Stomach (tissue), 9 donors: ENCODE results near the gene GABRA5. TPM values are rescaled to one million over a fixed set of nuclear protein-coding genes. Genes with fewer than 3 reads are reported as not detected.

ENCODE experiments used
- DNase-seq, 2 donors: peaks; one replicate each; pipeline versions ENCODE4 v3.0.0 to v3.0.0-alpha.2; 2013 to 2019
- H3K27ac ChIP-seq, 5 donors: fragments of 200-600 bp in 4 of 5; sonication (generic) in 4 of 5; one replicate each; pipeline ENCODE4 v1.5.1; 2013 to 2019; ENCODE audit warnings: mild to moderate bottlenecking in 1 of 5, moderate library complexity in 1 of 5
- H3K27me3 ChIP-seq, 3 donors: fragments of 200-600 bp; sonication (generic); one replicate each; pipeline ENCODE4 v1.5.1; 2017 to 2019; ENCODE audit warnings: mixed run types in 1 of 3
- H3K36me3 ChIP-seq, 4 donors: fragments of 200-600 bp; sonication (generic); 1 replicate in 3 of 4; 2 replicates in 1 of 4; pipeline ENCODE4 v1.5.1; 2016 to 2019
- H3K4me1 ChIP-seq, 4 donors: fragments of 200-600 bp; sonication (generic); one replicate each; pipeline ENCODE4 v1.5.1; 2016 to 2019
- H3K4me3 ChIP-seq, 4 donors: fragments of 200-600 bp; sonication (generic) in 3 of 4; one replicate each; pipeline ENCODE4 v1.5.1; 2016 to 2019; ENCODE audit warnings: mild to moderate bottlenecking in 1 of 4
- H3K9me3 ChIP-seq, 4 donors: fragments of 200-600 bp; sonication (generic); one replicate each; pipeline ENCODE4 v1.5.1; 2016 to 2019
- EP300 ChIP-seq: sonication (generic); formaldehyde crosslinking; IDR thresholded peaks from one replicate; pipeline ENCODE4 v1.6.1; 2017; ENCODE audit warnings: antibody characterized with exemption
- POLR2A ChIP-seq, 4 donors: fragments of 450-650 bp; IDR thresholded peaks; one replicate each; pipeline ENCODE4 v1.6.1; 2016; ENCODE audit warnings: antibody characterized with exemption in 4 of 4, control low read depth in 2 of 4, mild to moderate bottlenecking in 1 of 4, moderate library complexity in 1 of 4
- POLR2AphosphoS5 ChIP-seq, 3 donors: sonication (generic); formaldehyde crosslinking; IDR thresholded peaks; one replicate each; pipeline ENCODE4 v1.6.1; 2016; ENCODE audit warnings: antibody characterized with exemption in 3 of 3
- WGBS, 5 donors: extraction: QIAGEN DNeasy Blood & Tissue Kit in 3 of 5; methylation state at CpG; one replicate each; pipeline versions ENCODE4 v1.1.5 to v1.1.7; 2013 to 2018; 5-methylcytosine and 5-hydroxymethylcytosine counted together
- intact Hi-C: fragments of 100-400 bp; cut with DNase I; formaldehyde crosslinking; loops from one replicate; pipeline ENCODE4 v1.15.1; 2023; ENCODE audit warnings: low total_unique reads
- polyA plus RNA-seq, 3 donors: library from polyadenylated mRNA; stranded (reverse); fragments of 200-250 nt; gene quantifications; one replicate each; pipeline ENCODE4 v1.2.3, GENCODE V29; 2013
- total RNA-seq, 5 donors: library from RNA; depleted of rRNA; stranded (reverse); fragments of >200 nt; gene quantifications; one replicate each; pipeline versions ENCODE4 v1.1.0 to v1.2.3, GENCODE V29; 2014 to 2016
- TF ChIP-seq, protein P1 (sequence below), 7 experiments: fragments of 450-650 bp in 4 of 7; fragments of 200-600 bp in 3 of 7; sonication (generic) in 3 of 7; IDR thresholded peaks; one replicate each; pipeline ENCODE4 v1.5.1; 2016 to 2019; ENCODE audit warnings: antibody characterized with exemption in 7 of 7, control low read depth in 2 of 7, mild to moderate bottlenecking in 1 of 7
- donor health status: healthy with polysubstance abuse.
- donor health status: Bipolar disorder and iron deficiency.
- donor health status: healthy.

The GABRA5 gene
- total and polyA plus RNA-seq, 8 donors = 0.75 to 2.2 TPM; not detected in 6

DNA sequence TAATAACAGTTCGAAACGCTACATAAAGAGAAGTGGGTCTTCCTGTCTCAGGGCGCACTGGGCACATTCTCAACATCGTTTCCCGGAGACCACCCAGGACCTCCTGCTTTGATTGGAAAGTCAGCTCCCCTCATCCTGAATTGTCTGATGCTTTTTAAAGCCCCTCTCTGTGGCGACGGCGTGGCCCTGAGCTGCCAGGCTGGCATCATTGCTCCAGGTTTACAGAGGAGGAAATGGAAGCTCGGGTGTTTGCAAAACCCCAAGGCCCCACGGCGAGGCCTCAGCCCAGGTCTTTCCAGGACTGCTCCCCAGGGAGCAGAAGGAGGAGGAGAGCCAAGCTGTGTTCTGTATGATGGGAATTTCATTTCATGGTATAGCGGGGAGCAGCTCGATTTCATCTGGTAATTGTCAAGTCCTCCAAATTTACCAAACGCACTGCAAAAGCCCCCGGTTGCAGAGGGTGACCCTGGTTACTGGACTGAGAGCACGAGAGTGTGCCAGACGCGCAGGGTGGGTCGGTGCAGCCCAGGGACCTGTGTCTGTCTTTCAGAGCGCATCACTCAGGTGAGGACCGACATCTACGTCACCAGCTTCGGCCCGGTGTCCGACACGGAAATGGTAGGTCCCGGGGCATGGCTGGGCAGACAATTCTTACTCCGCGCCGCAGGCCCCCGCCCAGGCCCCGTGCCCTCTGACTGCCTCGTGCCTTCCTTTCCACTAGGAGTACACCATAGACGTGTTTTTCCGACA, 15.9 kb downstream of the GABRA5 start:
- WGBS, 5 donors = 85 to 92% (median 90%) methylated on average over 31 to 35 of the region's 35 CpGs
- TF ChIP-seq POLR2A (IDR thresholded peaks at IDR 0.05) (no peak), POLR2AphosphoS5 (IDR thresholded peaks at IDR 0.05) (no peak), EP300 (no peak)
- TF ChIP-seq, protein P1, sequence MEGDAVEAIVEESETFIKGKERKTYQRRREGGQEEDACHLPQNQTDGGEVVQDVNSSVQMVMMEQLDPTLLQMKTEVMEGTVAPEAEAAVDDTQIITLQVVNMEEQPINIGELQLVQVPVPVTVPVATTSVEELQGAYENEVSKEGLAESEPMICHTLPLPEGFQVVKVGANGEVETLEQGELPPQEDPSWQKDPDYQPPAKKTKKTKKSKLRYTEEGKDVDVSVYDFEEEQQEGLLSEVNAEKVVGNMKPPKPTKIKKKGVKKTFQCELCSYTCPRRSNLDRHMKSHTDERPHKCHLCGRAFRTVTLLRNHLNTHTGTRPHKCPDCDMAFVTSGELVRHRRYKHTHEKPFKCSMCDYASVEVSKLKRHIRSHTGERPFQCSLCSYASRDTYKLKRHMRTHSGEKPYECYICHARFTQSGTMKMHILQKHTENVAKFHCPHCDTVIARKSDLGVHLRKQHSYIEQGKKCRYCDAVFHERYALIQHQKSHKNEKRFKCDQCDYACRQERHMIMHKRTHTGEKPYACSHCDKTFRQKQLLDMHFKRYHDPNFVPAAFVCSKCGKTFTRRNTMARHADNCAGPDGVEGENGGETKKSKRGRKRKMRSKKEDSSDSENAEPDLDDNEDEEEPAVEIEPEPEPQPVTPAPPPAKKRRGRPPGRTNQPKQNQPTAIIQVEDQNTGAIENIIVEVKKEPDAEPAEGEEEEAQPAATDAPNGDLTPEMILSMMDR (IDR thresholded peaks at IDR 0.05) = no peak
- Histone ChIP-seq H3K27ac (no peak overlapping the region), H3K4me3 (no peak overlapping the region), H3K27me3 (no peaks in the 10 kb centered on the region), H3K4me1 (peaks cover 0 to 3% (median under 1%) of the 10 kb centered on the region in 4 donors), H3K9me3 (no peaks in the 10 kb centered on the region), H3K36me3 (peaks cover 0 to 19% (median 0%) of the 10 kb centered on the region in 4 donors)
- no peak for DNase-seq
- intact Hi-C loops = no loop called here

DNA sequence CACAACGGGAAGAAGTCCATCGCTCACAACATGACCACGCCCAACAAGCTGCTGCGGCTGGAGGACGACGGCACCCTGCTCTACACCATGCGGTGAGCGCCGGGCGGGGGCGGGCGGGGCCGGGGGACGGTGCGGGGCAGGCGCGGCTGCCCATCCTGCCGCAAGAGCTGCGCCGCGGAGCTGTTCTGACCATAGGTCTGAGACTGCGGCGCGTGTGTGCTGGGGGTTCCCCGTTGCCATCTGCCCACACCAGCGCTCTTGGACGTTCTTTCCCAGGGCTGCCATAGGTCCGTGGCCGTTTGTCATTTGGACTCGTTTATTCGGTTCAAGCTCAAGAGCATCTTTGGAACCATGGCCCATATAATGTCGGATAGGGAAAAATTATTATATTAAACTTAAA, 16.6 kb downstream of the GABRA5 start:
- H3K4me3 ChIP-seq = no peak overlapping the region
- peaks cover 0 to 10% (median 6%) of the 10 kb centered on the region in 4 donors for H3K4me1 ChIP-seq
- H3K27me3 ChIP-seq = peaks cover 0 to 5% (median 0%) of the 10 kb centered on the region in 3 donors
- no peak for TF ChIP-seq POLR2AphosphoS5 (IDR thresholded peaks at IDR 0.05)
- no peak for TF ChIP-seq EP300
- no peak for TF ChIP-seq POLR2A (IDR thresholded peaks at IDR 0.05)
- TF ChIP-seq, protein P1 (IDR thresholded peaks at IDR 0.05) = no peak
- WGBS, 5 donors = 91 to 94% (median 94%) methylated on average over 9 to 32 of the region's 32 CpGs
- intact Hi-C loops = no loop called here
- no peak for DNase-seq
- no peak overlapping the region for H3K27ac ChIP-seq
- no peaks in the 10 kb centered on the region for H3K9me3 ChIP-seq
- peaks cover 0 to 19% (median 0%) of the 10 kb centered on the region in 4 donors for H3K36me3 ChIP-seq

DNA sequence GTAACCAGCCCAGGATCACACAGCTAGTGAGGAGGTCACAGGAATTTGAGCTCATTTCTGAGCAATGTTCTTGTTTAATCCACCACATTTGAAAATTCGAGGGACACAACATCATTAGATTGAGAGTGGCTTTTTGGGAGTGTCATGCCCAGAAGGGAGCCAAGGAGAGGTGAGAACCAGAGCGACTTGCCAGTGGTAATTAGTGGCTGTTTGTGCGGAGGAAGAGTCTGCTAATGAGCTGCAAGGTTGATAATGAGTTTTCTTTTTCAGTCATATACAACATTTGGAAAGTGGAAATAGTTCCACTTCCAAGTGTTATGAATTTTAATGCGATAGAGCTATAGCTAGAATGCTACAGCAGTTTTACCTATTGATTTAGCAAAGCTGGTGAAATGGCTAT, 19.7 kb downstream of the GABRA5 start:
- no peak for DNase-seq
- TF ChIP-seq, protein P1 (IDR thresholded peaks at IDR 0.05) = no peak
- no peak for TF ChIP-seq EP300
- no peak for TF ChIP-seq POLR2A (IDR thresholded peaks at IDR 0.05)
- Histone ChIP-seq H3K9me3 (no peaks in the 10 kb centered on the region), H3K36me3 (peaks cover 0 to 19% (median 0%) of the 10 kb centered on the region in 4 donors), H3K4me1 (peaks cover 0 to 25% (median 16%) of the 10 kb centered on the region in 4 donors), H3K27me3 (peaks cover 0 to 13% (median 4%) of the 10 kb centered on the region in 3 donors), H3K4me3 (no peak overlapping the region), H3K27ac (no peak overlapping the region)
- intact Hi-C loops = no loop called here
- WGBS, 5 donors = 67 to 74% (median 72%) methylated on average over 4 of the region's 4 CpGs

DNA sequence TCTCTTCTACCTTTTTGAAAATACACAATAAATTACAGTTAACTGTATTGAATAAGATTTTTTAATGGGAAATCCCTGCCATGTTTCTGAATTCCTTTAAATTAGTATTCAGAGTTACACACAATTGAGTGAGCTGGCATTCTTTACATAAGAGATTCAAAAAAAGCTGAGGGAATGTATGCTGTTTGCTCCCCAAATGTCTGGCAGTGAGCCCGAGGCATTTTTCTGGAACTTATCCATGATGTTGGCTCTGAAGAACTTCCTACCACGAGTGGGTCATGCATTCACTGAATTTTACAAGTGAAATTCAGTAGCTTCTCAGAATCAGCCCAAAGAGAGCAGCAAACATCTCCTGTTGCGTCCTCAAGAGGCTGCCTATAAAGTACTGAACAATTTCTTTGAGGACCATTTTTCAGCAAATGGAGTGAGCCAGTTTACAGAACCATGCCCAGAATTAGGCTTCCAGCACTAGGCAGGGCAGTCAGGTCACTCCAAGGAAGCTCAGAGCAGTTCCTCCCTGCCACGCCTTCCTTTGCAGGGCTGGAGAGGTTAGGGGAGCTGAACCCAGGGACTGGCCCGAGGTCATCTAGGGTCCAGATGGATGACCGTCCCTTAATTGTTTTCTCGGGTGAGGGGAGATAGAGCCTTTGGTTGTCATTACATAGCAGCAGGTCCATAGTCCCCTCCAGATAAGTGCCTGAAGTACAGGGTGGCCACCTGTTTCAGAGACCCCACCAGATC, 21.2 kb downstream of the GABRA5 start:
- H3K27me3 ChIP-seq = peaks cover 0 to 28% (median 14%) of the 10 kb centered on the region in 3 donors
- H3K4me1 ChIP-seq = peaks cover 0 to 32% (median 22%) of the 10 kb centered on the region in 4 donors
- TF ChIP-seq EP300 (no peak), POLR2AphosphoS5 (IDR thresholded peaks at IDR 0.05) (no peak), POLR2A (IDR thresholded peaks at IDR 0.05) (no peak)
- TF ChIP-seq, protein P1 (IDR thresholded peaks at IDR 0.05) = no peak
- H3K9me3 ChIP-seq = no peaks in the 10 kb centered on the region
- H3K27ac ChIP-seq = no peak overlapping the region
- 34 to 48% (median 42%) methylated on average over 6 to 7 of the region's 7 CpGs for WGBS, 5 donors
- DNase-seq = peak in 1 of 2 donors; percentile 44
- intact Hi-C loops = no loop called here
- peaks cover 0 to 7% (median 0%) of the 10 kb centered on the region in 4 donors for H3K36me3 ChIP-seq
- no peak overlapping the region for H3K4me3 ChIP-seq
